HG03097 (cell line): ENCODE data around the gene MYO10.

ENCODE experiments used
- ATAC-seq: cut with Tn5 transposase; IDR thresholded peaks from one replicate; pipeline ENCODE4 v1.9.1; 2021; ENCODE audit not compliant: unreplicated experiment, low FRiP score

The MYO10 gene

DNA sequence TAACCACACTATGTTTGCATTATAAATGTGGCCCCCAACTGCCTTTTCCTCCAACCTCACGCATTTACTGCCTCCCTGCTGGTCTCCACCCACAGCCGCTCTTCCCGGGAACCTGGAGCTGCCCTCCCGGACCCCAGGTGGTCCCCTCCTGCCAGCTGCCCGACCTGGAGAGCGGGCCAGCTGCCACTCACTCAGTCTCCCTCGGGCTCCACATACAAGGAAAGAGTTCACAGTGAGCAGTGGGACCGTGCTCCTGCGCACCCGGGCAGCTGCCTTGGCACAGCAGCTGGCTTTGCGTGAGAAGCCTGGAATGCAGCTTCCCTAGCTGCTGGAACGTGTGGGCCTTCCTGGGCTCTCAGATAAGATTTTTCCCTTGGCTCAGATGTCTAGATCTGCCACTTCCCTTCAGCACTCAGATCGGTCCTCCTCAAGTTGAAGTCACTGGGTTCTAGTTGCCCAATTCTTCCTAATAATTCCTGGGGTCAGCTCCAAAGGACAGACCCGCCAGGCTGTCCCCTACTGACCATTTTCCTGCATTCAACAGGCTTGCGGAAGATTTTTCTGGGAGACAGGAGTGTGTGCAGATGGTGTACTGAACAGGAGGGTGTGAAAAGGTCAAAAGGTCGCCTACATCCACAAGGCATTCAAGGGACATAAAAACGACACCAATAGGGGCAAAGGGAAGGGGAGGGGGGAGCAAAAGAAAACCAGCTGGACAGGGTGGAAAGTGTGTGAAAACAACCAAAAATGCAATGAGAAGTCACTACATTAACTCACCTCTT lies 69.1 kb downstream of the MYO10 start:
- ATAC-seq = no peak

DNA sequence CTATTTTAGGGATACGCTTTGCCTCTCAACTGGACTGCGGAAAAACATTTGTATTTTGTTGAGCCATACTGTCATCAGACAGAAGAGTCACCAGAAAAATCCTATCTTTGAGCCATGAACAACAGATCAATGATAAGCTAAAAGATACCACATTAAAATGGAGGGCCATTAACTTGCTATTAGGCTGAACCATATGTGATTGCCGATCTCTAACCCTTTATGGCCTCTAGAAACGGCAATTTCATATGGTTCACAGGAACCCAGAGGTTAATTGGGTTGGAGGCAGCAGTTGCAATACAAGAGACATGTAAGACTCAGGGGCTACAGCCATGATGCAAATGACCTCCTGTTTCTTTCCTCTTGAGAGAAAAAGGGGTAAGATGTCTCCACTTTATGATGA lies 69.8 kb downstream of the MYO10 start:
- no peak for ATAC-seq

DNA sequence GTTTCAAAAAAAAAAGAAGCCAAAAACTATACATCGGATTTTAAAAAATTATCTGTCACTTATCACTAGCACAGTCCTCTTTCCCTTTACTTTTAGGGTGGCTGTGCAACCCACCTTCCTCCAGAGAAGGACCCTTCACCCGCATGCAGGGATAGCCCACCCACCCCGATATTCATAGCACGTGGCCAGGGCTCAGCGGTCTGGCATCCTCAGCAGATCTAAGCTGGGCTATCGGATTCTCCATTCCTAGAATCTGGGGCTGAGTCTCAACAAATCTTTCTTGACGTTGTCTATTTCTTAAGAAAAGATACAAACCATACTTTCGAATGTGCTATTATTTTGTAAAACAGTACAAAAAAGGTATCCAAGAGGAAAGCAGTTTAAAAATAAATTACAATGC lies 70.9 kb downstream of the MYO10 start:
- no peak for ATAC-seq

DNA sequence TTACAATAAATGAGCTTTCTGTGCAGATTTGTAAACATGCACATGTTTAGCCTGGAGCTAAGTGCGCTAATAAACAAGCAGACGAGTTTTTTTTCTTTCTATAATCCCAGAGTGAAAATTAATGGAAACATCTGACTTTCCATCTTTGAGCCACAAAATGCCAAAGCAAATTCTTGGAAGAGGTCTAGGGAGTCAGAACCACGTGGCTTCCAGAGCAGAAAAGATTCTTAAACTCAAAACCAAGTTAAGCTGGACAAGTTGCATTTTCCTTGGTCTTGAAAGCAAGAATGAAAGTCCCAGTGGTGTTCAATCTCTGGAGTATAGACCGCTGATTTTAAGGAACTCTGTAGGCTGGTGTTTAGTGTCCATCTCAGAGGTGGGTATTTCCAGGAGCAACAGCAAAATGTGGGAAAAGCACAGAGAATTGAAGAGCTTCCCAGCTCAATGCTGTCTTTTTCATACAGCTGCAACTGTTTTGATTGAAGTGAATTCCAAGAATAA lies 71.4 kb downstream of the MYO10 start:
- ATAC-seq = no peak

DNA sequence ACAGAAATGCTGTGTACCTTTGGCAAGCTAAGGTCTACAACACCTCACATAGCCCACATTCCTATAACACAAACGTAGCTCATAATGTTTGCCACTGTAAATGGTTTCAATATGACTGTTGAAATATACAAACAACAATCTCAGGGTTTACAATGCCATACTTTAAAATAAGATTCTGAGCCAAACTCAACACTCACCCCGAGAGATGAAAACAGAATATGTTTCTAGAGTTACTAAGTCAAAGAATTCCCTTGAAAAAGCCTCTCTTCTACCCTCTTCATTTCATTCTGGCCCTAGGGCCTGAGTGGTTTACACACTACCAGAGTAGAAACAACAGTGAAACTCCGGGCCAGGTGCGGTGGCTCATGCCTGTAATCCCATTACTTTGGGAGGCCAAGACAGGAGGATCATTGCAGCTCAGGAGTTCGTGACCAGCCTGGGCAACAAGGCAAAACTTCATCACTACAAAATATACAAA lies 72.6 kb downstream of the MYO10 start:
- no peak for ATAC-seq

DNA sequence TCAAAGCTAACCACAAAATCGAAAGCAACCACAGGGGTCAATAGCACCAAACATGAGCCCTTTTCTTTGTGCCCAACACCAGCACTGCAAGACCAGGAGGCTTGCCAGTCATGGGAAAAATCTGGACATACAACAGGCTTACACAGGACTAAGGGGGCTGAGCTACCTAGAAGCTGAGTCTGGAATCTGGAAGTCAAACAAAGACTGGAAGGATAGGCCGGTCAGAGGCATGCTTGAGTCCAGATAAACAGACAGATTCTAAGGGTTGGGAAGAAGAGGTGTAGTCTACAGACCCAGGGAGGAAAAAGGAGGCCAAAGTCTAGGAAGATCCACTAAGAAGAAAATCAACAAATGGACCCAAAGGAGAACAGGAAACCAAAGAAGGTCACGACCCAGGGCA lies 73.3 kb downstream of the MYO10 start:
- no peak for ATAC-seq

DNA sequence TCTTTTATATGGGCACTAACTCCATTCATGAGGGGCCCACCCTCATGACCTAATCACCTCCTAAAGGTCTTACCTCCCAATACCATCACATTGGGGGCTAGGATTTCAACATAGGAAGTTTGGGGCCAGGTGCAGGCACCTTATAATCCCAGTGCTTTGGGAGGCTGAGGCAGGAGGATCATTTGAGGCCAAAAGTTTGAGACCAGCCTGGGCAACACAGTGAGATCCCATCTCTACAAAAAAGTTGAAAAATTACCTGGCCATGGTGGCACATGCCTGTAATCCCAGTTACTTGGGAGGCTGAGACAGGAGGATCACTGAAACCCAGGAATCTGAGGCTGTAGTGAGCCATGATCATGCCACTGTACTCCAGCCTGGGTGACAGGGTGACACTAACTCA lies 76.7 kb downstream of the MYO10 start:
- no peak for ATAC-seq

DNA sequence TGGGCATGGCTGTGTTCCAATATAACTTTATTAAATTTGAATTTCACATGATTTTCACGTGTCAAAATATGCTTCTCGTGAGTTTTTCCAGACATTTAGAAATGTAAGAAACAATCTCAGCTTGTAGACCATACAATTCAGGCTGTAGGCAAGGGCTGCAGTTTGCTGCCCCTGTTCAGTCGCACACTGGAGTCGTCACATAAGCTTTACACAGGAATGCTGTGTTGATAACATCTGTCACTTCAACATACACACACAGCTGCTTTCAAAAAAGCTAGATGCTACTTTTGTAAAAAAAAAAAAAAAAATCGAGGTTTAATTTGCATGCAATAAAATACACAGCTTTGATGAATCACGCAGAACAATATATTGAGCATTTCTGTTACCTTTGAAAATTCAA lies 77.9 kb downstream of the MYO10 start:
- no peak for ATAC-seq

DNA sequence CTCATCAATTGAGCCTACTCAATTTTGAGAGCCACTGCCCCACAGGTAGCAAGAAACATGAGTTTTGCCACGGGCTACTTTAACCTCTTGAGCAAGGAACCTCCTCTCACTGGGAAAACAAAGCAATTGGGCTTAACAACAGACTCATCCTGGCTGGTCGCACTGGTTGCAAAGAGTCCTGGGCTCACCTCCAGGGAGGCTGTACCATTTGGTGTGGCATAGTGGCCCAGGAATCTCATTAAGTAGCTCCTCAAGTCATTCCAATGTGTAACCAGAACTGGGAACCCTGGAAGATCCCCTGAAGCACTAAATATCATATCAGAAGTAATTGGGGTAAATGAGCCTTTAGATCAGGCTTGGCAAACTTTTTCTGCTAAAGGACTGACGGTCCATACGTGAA lies 78.5 kb downstream of the MYO10 start:
- no peak for ATAC-seq

DNA sequence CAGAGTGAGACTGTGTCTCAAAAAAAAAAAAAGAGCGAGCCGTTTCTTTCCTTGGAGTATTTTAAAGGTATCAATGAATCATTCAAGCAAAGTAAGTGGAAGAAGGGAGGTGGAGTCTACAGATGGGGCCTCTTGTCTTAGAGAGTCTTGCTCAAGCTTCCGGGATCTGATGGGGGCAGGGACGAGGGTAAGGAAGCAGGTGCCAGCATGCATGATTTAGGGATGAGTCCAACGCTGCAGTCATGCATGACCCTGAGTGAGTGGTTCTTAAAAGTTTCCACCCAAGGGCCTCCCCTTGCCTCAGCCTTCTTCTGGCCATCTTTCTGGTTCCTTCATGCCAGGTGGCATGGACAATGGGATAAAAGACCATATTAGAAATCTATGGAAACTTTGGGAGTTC lies 79.6 kb downstream of the MYO10 start:
- ATAC-seq = no peak

DNA sequence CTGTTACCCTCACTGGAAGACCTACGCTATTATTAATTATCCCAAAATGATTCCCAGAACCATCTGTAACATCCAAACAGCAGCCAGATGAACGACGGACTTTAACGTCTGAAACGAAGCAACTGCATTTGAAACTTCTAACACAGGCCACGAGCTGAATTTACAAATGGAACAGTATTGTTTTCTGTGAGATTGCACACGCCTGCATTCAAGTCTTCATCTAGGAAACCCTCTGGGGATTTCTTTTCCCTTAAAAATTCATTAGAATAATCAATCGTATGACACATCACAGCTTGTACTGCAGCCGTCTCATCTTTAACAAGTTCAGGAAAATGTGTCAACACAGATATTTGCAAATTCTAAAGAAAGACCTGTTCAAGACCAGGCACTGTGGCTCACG lies 80.2 kb downstream of the MYO10 start:
- ATAC-seq = no peak

DNA sequence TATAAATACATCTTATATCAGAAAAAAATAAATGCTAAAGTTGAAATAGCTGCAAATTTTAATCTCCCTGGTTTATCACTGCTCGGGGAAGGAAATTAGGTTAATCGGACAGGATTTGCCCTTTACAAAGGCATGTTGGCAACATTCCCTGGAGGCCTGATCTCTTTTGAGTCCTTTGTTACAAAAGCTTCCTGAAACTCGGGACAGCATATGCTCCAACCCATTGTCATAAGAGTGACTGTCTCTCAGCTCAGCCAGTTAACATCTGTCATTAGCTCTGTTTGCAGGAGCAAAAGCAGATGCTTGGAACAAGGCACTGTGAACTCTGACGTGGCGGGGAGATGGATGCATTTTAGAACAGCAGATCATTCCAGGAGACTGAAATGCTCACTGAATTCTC lies 80.6 kb downstream of the MYO10 start:
- ATAC-seq = no peak

DNA sequence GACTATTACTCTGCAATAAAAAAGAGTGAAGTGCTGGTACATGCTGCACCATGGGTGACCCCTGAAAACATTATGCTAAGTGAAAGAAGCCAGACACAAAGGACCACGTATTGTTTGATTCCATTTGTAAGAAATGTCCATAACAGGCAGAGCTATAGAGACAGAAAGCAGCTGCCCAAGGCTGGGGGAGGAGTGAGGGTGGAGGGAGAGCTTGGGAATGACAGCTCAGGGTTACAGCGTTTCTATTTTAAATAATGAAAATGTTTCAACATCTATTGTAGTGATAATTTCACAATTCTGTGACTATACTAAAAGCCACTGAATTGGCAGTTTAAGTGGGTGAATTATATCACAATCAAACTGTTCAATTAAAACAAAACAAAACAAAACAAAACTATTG lies 81.7 kb downstream of the MYO10 start:
- ATAC-seq = no peak

DNA sequence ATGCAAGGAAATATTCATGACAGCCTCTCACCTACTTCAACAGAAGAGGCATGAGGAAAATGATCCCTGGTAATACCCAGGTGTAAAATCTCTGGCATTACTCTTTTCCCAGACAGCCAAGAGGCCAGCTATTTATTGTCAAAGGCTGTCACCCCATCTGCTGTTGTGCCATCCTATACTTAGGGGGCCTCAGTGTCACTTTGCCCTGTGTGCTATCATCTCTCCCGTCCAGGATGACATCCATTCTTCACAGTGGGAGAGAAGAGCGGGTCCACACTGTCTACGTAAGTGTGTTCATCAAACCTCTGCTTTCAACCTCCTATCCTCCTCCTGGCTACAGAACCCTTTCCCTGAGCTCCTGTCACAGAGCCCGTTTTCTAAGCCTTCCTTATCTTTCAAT lies 82.6 kb downstream of the MYO10 start:
- no peak for ATAC-seq

DNA sequence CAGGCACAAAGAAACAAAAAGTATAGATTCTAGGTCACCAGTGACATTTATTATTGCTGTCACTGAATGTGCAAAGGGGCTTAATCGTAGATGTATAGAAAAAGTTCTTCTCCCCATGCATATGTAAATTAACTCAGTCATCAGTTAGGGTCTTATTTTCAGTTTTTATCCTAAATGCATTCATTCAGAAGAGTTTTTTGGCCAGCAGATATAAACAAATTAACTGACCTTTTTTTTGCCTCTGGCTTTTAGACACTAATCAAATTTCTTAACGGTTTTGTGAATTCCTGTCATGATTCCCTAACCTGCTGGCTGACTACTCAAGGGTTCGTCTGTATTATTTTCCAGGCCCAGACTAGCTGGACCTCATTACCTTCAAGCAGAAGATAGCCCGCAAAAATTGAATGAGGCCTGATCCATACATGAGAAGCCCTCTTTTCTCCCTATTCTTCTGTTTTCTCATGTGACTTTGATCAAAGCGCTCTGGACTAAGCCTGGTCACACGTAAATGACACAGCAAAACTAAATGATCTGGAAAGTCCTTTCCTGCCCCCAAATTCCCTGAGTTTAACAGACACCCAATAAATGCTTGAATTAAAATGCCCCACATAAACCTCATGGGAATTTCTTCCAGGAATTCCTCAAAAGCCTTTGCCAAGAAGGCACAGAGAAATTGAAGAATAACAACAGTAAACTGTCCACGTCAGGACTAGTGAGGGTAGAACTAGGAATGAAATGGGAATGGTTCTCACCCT lies 83.7 kb downstream of the MYO10 start:
- no peak for ATAC-seq

DNA sequence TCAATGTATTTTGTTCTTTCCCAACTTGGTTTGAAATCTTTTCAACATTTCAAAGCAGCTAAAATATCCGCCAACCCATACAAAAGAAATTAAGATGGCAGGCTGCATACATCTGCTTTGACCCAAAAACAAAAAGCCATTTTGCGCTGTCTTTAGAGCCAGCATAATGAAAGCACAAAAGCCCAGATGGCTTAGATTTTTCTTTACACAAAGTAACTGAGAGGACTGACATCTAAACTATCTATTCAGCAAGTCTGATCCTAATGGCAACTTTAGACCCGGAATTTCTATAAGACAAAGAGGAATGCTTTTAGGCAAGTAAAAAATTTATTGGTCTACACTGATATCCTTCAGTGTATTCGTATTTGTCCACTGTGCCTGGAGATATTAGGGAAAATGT lies 86.3 kb downstream of the MYO10 start:
- no peak for ATAC-seq

DNA sequence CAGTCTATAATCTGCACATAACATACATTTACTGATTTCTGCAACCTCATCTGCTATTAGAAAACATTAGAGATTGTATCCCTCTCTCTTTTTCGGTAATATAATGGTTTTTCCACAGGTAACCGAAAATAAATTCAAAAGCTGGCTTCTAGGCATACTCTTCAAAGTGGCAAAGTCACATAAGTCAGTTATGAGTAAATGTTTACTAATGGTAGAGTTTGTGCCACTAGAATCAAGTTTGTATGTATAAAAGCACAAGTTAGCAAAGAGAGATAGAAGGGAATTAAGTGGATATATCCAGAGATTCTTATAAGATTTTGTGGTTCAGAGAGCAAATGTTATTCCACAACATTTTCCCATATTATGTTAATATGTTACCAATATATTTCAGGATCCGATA lies 86.9 kb downstream of the MYO10 start:
- ATAC-seq = no peak

DNA sequence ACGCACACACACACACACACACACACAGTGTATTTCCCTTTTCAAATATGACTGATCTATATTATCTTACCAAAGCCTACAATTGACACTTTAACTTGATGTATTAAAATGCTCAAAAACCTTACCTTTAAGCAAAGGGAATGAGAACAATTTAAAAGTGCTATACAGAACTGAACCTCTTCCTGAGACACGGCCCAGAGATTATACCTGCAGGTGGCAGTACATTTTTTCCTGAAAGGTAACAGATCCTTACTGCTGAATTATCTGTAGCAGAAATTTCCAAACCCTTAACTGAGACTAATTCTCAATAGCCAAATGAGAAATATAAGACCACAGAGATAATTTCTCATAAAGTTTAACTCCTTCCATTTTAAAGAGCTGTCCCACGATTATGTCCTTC lies 91.1 kb downstream of the MYO10 start:
- no peak for ATAC-seq

DNA sequence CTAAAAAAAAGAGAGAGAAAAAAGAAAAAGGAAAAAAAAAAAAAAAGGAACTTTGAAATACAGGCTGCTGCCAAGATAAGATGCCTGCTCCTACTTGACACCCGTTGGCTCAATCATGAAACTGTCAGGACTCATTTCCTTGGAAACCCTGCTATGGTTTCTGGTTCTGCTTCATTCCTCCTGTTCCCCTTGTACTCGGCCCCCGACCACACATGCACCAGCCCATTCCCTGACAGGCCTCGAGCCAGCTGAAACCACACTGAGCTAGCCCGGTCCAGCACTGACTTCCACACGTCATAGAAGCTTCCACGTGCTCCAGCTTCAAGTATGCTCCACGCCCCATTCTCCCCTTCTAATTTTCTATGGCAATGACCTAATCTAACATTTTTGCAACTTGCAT lies 93.2 kb downstream of the MYO10 start:
- ATAC-seq = no peak

DNA sequence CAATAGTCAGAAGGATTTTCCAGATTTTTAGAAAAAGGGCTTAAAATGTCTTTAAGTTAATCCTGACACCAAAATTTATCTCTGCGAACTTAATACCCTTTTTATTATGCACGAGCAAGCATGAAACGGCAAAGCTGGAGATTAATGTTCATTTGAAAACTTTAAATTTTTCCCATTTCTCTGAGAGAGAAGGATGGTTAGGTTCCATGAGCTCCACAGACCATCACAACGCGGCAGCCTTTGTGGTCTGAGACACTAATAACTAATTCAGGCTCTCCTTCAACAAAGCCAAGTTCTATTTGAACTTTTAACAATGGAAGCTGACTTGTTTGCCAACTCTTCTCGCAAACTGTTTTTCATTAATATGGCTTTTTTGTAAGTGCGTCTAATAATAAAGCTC lies 94.7 kb downstream of the MYO10 start:
- ATAC-seq = no peak

DNA sequence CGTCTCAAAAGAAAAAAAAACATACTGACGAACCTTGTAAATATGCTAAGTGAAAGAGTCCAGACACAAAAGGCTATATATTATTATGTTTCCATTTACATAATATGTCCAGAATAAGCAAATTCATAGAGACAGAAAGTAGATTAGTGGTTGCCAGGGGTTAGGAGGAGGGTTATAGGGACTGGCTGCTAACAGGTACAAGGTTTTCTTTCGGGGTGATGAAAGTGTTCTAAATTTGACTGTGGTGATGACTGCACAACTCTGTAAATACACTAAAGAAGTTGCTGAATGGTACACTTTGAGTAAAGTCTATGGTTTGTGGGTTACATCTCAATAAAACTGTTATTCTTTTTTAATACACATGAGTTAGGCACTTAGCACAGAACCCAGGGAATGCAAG lies 98.8 kb downstream of the MYO10 start:
- no peak for ATAC-seq

DNA sequence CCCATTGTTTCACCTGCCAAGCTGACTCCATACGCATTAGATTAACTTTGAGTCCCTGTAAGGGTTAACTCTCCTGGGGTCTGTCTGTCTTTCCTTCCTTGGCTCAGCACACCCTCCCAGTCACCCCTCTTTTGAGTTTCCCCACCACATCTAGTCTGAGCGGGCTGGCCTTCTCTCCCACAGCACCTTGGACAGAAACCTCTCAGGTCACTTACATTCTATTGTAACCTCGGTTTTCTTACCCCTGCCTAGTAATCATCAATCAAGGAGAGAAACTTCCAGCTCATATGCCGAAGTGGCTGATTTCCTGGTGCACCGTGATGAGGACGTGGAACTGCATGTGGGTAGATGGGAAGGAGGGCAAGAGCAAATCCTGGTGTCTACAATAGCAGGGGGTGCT lies 102.1 kb downstream of the MYO10 start:
- ATAC-seq = no peak
